ENCODE measurements around the gene AADACL3.
"Not testable (repeated sequence)": the region's sequence is repeated elsewhere in the genome, so short reads cannot be mapped to it uniquely, and the experiment has no call there.

AADACL3 gene

GRCh38 chr1:12713651-12714050 is 2.3 kb upstream of the AADACL3 start:
- DNase-seq (ENCODE audit: low read depth in 1 of 2, low spot score in 1 of 2), result not testable (repeated sequence)

GRCh38 chr1:12714710-12715475 is 1.0 kb upstream of the AADACL3 start:
- no peak for DNase-seq (ENCODE audit: low read depth in 1 of 2, low spot score in 1 of 2)

- DNase-seq (ENCODE audit: low read depth in 1 of 2, low spot score in 1 of 2), result no peak
These were observed 1.5 kb downstream of the AADACL3 start for GRCh38 chr1:12717301-12717838.

GRCh38 chr1:12722626-12723025 is 6.7 kb downstream of the AADACL3 start:
- no peak for DNase-seq (ENCODE audit: low read depth in 1 of 2, low spot score in 1 of 2)

- DNase-seq (ENCODE audit: low read depth in 1 of 2, low spot score in 1 of 2), result no peak
These were observed 12.5 kb downstream of the AADACL3 start for GRCh38 chr1:12728391-12728790.

- no peak for DNase-seq (ENCODE audit: low read depth in 1 of 2, low spot score in 1 of 2)
These were observed 14.2 kb downstream of the AADACL3 start for GRCh38 chr1:12730156-12730555.

- not testable (repeated sequence) for DNase-seq (ENCODE audit: low read depth in 1 of 2, low spot score in 1 of 2)
These were observed 15.2 kb downstream of the AADACL3 start for GRCh38 chr1:12731084-12731483.

GRCh38 chr1:12734651-12735050 is 18.7 kb downstream of the AADACL3 start:
- DNase-seq (ENCODE audit: low read depth in 1 of 2, low spot score in 1 of 2), result no peak

- DNase-seq (ENCODE audit: low read depth in 1 of 2, low spot score in 1 of 2), result no peak
These were observed 23.0 kb downstream of the AADACL3 start for GRCh38 chr1:12738934-12739333.

GRCh38 chr1:12739613-12740012 is 23.7 kb downstream of the AADACL3 start:
- DNase-seq (ENCODE audit: low read depth in 1 of 2, low spot score in 1 of 2), result no peak

- no peak for DNase-seq (ENCODE audit: low read depth in 1 of 2, low spot score in 1 of 2)
These were observed 26.0 kb downstream of the AADACL3 start for GRCh38 chr1:12741946-12742345.

GRCh38 chr1:12745126-12745991 is 29.4 kb downstream of the AADACL3 start:
- no peak for DNase-seq (ENCODE audit: low read depth in 1 of 2, low spot score in 1 of 2)

GRCh38 chr1:12745992-12746323 is 30.0 kb downstream of the AADACL3 start, which contains the start of gene CFAP107:
TSS of gene CFAP107 (plus strand) at chr1:12746200. CDS start at chr1:12746431, 231 bp downstream.
- DNase-seq (ENCODE audit: low read depth in 1 of 2, low spot score in 1 of 2), result no peak

- no peak for DNase-seq (ENCODE audit: low read depth in 1 of 2, low spot score in 1 of 2)
These were observed 33.0 kb downstream of the AADACL3 start for GRCh38 chr1:12748778-12749355.

- DNase-seq (ENCODE audit: low read depth in 1 of 2, low spot score in 1 of 2), result no peak
These were observed 38.8 kb downstream of the AADACL3 start for GRCh38 chr1:12754738-12755137.

- no peak for DNase-seq (ENCODE audit: low read depth in 1 of 2, low spot score in 1 of 2)
These were observed 40.4 kb downstream of the AADACL3 start for GRCh38 chr1:12756273-12756672.

- no peak for DNase-seq (ENCODE audit: low read depth in 1 of 2, low spot score in 1 of 2)
These were observed 41.0 kb downstream of the AADACL3 start for GRCh38 chr1:12756768-12757413.

- no peak for DNase-seq (ENCODE audit: low read depth in 1 of 2, low spot score in 1 of 2)
These were observed 41.9 kb downstream of the AADACL3 start for GRCh38 chr1:12757836-12758235.

- no peak for DNase-seq (ENCODE audit: low read depth in 1 of 2, low spot score in 1 of 2)
These were observed 44.4 kb downstream of the AADACL3 start for GRCh38 chr1:12760256-12760795.

GRCh38 chr1:12761781-12762180 is 45.9 kb downstream of the AADACL3 start:
- no peak for DNase-seq (ENCODE audit: low read depth in 1 of 2, low spot score in 1 of 2)

- no peak for DNase-seq (ENCODE audit: low read depth in 1 of 2, low spot score in 1 of 2)
These were observed 46.9 kb downstream of the AADACL3 start for GRCh38 chr1:12762766-12763165.
